Left hindlimb (tissue), 1 donor: ENCODE measurements around the gene VSX2.

Source experiments
- DNase-seq: peaks from one replicate; pipeline ENCODE4 v3.0.0-alpha.2; 2018

VSX2 gene

DNA sequence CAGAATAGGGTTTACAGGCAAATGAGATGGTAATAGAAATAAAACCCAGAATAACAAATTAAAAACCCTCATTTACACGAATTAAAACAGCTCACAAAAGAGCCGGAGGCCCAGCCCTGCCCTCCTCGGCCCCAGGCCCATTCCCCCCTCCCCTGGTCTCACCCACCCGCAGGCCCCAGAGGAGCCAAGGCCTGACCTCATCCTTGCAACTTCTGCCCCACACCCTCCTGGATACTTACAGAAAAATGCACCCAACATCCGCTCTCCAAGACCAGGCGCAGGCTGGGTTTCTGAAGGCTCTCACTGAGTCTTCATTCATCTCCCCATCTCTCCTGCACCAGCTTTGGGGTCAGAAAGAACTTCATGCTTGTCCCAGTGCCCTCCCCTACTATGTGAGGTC, 16.2 kb upstream of the VSX2 start:
- no peak for DNase-seq

GRCh38 chr14:74231784-74232183, 7.5 kb upstream of the VSX2 start:
- DNase-seq = no peak

DNA sequence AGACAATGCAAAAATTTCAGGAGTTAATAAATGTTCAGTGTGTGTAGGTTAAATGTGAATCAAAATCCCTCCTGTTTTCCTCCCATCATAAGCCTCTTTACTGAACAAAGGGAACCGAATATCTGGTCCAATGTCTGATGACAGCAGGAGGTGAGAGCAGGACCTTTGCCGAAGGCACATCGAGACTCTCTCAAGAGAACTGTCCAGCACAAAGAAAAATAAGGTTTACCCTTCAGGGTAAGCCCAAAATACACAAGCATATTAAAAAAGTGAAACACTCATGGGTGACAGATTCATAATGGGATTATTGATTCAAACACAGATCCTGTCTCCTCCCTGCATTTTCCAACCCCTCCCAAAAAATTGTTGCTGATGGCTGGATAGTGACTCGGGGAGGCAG, 4.2 kb upstream of the VSX2 start:
- no peak for DNase-seq

DNA sequence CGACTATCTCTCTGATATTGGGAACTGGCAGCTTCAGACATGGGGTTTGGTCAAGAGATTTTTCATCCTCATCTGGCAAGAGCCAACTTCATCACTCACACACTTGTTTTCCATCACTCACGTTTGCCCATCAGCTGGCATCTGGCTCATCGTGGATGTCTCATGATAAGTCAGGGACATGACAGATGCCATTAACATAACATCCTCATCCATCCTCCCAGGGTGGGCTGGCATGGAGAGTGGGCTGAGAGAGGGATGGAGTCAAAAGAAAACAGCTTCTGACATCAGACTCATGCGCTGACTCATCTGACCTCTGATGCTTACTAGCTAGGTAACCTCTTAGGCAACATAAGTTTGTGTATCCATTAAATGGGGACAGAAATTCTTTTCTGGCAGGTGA, 1.8 kb upstream of the VSX2 start:
- no peak for DNase-seq

DNA sequence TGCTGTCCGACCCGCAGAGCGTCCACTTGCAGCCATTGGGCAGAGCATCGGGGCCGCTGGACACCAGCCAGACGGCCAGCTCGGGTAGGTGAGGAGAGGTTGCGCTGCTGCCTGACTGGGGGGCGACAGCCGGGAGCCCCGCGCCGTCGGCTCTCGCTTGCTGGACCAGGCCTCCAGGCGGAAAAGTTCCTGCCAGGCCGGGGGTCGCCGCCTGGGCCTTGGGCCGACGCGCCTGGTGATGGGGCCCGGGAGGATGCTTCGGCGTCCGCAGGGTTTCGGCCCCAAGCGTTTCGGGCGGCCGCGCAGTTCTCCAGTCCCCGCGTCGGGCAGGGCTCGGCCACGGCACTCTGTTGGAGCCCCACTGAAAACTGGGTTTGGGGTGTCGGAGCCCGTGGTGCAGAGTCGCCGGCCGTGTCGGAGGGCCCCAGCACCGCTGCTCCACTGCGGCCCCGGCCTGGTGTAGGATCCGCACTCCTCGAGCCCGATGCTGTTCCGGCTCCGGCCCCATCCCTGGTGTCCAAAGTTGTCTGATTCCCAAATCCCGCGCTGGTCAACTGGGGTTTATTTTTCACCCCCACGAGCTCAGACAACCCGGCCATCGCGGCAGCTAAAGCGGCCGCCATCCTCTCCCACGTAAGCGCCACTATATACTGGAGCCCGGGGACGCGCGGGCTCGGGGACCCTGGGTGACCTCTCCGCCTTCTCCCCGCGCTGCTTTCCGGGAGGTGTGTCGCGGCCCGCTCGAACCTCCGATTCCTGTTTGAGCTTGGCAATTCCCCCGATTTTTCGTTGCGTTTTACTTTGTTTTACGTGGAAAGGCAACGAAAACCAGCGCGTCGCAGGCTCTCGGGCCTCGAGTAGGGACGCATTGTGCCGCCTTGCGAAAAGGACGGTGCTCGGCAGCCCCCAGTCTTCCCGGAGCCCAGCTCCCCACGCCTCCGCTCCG, 872 bp downstream of the VSX2 start:
- peak; percentile 35 for DNase-seq

GRCh38 chr14:74240794-74241651, 1.8 kb downstream of the VSX2 start:
- DNase-seq = peak; percentile 45

- DNase-seq = no peak
Measured at GRCh38 chr14:74241652-74242017, 2.4 kb downstream of the VSX2 start.

DNA sequence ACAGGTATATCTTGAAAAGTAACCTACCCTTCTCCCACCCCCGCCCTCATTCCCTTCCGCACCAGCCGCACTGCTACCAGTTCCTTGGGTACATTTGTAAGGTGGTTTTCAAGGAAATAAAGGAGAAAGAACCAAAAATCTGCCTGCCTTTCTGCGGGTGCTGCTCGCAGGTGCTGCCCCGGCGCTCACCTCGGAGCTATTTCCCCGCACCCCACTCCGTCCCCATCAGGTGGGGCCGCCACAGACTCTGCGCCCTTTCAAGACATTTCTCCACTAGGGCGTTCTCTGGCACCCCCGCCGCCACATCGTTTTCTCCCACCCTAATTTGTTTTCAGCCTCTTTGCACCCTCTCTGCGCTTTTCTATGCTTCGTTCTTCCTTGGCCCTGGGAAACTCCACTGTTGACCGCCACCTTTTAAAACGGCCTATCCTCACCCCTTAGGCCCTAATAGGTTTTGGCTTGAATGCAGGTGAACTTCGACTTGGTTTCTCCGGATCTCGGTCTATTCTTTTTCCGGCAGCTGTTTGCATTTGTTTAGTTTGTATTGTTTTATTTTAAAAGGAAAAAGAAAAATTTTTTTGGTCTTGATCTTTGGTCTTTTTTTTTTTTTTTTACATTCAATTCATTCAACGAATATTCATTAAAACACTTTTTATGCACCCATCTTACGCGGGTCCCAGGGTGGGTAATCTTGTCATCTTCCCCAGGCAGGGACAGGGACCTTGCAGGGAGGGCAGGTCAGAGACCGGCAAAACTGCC, 3.0 kb downstream of the VSX2 start:
- DNase-seq = peak; percentile 33

DNA sequence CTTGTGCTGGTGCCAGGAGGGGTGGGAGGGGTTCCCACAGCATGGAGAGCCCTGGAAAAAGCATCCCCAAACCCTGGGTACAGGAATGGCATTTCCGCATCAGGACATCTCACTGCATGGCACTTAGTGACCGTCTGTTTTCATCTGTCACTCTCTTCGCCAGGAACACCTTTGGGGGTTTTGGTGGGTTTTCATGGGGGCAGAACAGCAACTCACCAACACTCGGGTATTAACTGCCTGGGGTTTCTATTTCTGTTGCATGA, 3.5 kb downstream of the VSX2 start:
- DNase-seq = no peak

GRCh38 chr14:74243051-74243450, 3.8 kb downstream of the VSX2 start:
- no peak for DNase-seq

DNA sequence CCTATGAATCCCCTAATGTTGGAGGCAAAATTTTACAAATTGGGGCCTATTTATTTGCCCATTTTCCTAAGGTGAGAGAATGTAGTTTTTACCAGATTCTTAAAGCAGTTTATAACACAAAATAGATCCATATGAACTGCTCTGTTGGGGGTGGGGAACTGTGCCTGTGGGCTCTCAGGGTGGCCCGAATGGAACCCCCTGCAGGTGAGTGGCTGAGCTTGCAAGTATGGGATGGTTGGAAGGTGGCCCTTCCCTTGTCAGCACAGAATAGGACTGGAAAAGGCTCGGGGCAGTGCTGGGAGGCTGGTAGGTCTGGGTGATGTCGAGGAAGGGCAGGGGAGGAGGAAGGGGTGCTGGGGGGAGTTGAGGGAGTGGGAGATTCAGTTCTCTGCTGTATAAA, 4.9 kb downstream of the VSX2 start:
- DNase-seq = no peak

DNA sequence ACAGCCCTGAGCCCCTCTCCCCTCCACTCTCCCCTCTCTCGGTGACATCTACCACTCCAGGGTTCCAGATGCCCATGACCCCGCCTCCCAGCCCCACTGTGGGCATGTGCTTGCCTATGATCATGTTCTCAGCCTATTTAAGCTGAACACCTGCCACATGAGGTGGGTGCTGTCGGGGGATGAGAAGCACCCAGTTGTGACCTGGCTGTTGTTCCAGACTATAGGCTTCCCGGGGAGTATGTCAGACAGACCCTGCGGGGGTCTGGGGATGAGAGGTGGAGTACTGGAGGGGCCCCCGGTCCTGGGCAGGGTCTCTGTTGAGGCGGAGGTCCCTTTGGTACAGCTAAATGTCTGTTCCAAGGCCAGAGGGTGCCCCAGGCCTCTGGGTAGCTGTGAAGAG, 6.0 kb downstream of the VSX2 start:
- no peak for DNase-seq

DNA sequence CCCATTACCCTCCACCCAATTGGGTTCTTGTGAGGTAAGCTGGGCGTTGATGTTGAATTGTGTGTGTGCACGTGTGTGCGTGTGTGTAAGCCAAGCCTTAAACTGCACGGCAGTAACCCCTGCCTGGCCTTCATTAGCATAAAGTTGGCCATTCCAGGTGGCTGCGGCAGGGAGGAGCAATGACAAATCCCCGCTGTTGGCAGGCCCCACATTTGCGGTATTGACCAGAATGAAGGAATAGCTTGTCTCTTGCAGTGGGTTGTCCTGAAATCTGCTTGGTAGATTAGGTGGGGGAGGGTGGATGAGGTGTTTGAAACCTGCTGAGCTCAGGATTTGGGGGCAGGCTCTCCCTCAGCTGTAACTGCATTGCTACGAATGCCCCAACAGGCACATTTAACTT, 7.3 kb downstream of the VSX2 start:
- no peak for DNase-seq

- no peak for DNase-seq
Measured at GRCh38 chr14:74248017-74248416, 8.8 kb downstream of the VSX2 start.

DNA sequence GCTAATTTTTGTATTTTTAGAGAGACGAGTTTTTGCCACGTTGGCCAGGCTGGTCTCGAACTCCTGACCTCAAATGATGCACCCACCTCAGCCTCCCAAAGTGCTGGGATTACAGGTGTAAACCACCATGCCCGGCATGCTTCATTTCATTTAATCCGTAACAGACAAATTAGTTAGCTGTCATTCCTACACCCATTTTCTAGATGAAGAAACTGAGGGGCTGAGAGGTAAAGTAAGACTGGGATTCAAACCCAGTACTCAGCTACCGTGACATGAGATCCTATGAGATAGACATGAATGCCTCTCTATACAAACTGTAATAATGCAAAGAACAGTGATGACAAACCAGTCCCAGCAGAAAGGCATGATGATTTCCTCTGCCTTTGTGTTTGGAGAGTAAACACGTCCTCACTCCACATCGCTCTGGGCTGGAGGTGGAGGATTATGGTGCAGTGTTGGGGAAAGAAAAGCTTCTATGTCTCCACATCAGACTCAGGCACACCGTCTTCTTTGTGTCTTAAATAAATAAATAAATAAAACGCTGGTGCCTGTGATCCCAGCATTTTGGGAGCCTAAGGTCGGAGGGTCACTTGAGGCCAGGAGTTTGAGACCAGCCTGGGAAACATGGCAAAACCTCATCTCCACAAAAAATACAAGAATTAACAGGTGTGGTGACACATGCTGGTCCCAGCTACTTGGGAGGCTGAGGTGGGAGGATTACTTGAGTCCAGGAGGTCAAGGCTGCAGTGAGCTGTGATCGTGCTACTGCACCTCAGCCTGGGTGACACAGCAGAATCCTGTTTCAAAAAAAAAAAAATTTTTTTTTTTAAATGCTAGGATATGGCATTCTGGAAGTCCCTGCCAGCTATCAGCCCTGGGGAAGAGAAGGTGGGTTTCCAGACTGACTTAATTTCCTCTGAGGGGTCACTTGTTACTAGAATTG, 10.5 kb downstream of the VSX2 start:
- no peak for DNase-seq

DNA sequence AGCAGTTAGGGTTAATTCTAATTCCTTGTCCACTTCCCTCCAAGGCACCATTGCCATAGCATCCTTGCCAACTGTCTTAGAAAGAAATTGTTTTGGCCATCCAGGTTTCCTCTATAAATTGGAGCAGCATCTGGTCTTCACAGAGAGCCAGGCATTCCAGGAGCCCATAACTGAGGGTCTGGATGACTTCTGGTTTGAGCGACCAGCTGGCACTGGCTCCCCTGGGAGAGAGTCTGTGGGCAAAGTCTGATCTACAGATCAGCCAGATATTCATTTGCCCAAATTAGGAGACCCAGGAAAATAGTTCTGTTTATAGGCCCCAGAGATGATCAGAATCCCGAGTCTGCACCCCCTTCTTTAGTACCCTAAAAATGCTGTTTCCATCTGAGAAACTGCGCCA, 16.0 kb downstream of the VSX2 start:
- DNase-seq = no peak

DNA sequence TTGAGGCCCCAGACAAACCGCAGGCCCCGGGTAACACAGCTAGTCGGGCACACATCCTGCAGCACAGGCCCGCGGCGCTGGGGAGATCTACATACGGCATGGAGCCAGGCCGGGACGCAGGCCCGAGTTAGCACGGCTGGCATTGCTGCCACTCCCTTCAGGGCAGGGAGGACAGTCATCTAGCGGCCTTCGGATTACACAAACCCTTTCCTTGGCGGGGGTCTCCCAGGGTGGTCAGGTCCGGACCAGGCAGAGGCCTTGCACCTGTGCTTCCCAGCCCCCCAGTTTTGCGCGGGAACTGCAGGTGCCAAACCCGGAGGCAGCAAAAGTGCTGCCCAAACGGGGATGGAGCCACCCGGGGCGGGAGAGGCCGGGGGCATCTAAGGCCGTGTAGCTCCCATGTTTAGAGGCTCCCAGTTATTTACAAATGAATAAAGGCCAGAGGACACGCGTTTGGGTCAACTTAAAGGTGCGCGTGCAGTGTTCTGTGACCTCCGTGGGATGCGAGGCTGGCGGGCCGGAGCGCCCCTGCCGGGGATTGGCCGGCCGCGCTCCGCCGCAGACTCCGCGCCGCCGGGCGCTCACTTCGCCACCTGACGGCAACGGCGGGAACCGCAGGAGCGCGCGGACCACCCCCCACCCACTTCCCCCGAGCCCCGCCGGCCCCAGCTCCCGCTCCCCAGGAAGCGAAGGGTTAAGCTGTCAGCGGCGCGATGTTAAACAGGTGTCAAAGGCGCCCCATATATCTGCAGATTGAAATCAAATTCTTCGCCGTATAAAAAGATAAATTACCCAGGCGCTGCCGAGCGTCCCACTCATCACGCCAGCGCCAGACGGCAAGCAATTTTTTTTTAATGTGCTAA, 18.1 kb downstream of the VSX2 start:
- peak; percentile 48 for DNase-seq

GRCh38 chr14:74257941-74258763, 18.9 kb downstream of the VSX2 start:
- no peak for DNase-seq

DNA sequence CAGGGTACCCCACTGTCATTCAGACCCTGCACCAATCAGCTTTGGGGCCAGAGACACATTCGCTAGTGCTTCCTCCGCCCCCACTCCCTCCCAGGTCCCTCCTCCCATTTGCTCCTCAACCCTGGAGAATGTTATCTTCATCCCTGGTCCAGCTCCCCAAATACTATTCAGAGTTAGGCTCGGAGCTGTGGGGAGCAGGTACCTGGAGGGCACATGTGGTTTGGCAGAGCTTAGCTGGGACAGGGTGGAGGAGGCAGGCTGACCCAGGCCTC, 19.5 kb downstream of the VSX2 start:
- DNase-seq = no peak

DNA sequence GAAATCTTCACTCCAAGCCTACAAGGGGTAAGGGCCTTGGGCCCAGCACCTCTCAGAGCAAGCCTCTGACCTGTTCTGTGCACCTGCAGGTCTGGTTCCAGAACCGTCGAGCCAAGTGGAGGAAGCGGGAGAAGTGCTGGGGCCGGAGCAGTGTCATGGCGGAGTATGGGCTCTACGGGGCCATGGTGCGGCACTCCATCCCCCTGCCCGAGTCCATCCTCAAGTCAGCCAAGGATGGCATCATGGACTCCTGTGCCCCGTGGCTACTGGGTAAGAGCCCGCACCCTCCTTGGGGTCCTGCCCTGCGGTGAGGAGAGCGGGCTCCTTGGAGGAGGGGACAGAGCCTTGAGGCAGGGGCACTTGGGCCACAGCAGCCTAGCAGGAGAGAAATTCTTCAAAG, 20.3 kb downstream of the VSX2 start:
- no peak for DNase-seq
